K562 (cell line): ENCODE results near the gene HEXIM2. TPM values are rescaled to one million over a fixed set of nuclear protein-coding genes. Genes with fewer than 3 reads are reported as not detected.
A peak's percentile ranks its signal among the peaks of the same experiment; 100 is the strongest.

Experiments
- ARNT ChIP-seq, 2 experiments: fragments of 450-650 bp; IDR thresholded peaks; 2 replicates each; pipeline ENCODE4 v1.6.1; 2016; ENCODE audit warnings: mild to moderate bottlenecking in 1 of 2
- BRD4 ChIP-seq: fragments of 200-600 bp; sonication (generic); IDR thresholded peaks from 2 replicates; pipeline ENCODE4 v1.6.1; 2017; ENCODE audit warnings: inconsistent platforms
- CBFA2T3 ChIP-seq: fragments of 450-650 bp; IDR thresholded peaks from 2 replicates; pipeline ENCODE4 v1.6.1; 2017
- COPS2 ChIP-seq: fragments of 450-650 bp; conservative IDR thresholded peaks from 2 replicates; pipeline ENCODE4 v1.6.1; 2016; ENCODE audit warnings: mild to moderate bottlenecking, moderate library complexity
- EP400 ChIP-seq: fragments of 450-650 bp; IDR thresholded peaks from 2 replicates; pipeline ENCODE4 v1.6.1; 2017; ENCODE audit warnings: antibody characterized with exemption, mild to moderate bottlenecking, moderate library complexity
- GABPB1 ChIP-seq: sonication (generic); formaldehyde crosslinking; IDR thresholded peaks from 2 replicates; pipeline ENCODE4 v1.8.0; 2022; ENCODE audit warnings: mild to moderate bottlenecking, missing genetic modification reagents
- MCM5 ChIP-seq: fragments of 450-650 bp; IDR thresholded peaks from 2 replicates; pipeline ENCODE4 v1.6.1; 2016; ENCODE audit warnings: low read depth
- MLLT1 ChIP-seq, 2 experiments: fragments of 450-650 bp; IDR thresholded peaks; 2 replicates each; pipeline ENCODE4 v1.6.1; 2016
- MYNN ChIP-seq, 2 experiments: sonication (generic); formaldehyde crosslinking in 1 of 2; IDR thresholded peaks; 2 replicates each; pipeline versions ENCODE4 v1.5.0 to v1.6.1; 2016 to 2020; ENCODE audit warnings: antibody characterized with exemption in 1 of 2, missing genetic modification reagents in 1 of 2
- RBFOX2 ChIP-seq: fragments of 200-400 bp; formaldehyde crosslinking; IDR thresholded peaks from 2 replicates; pipeline ENCODE4 v1.6.1; 2017; ENCODE audit warnings: low read depth, mild to moderate bottlenecking, low read length, moderate library complexity
- SMAD2 ChIP-seq: fragments of 150-350 bp; IDR thresholded peaks from 2 replicates; pipeline ENCODE4 v1.6.1; 2014; ENCODE audit warnings: low read depth, mild to moderate bottlenecking, low read length
- TBP ChIP-seq: optimal IDR thresholded peaks from 2 replicates; pipeline ENCODE3; 2011; ENCODE audit warnings: low read depth, low read length, improper control_type of control experiment
- TEAD2 ChIP-seq: fragments of 450-650 bp; IDR thresholded peaks from 2 replicates; pipeline ENCODE4 v1.6.1; 2016; ENCODE audit warnings: missing genetic modification characterization, control low read depth, missing compliant biosample characterization
- THRAP3 ChIP-seq: fragments of 450-650 bp; IDR thresholded peaks from 2 replicates; pipeline ENCODE4 v1.6.1; 2016; ENCODE audit warnings: mild to moderate bottlenecking, inconsistent platforms, borderline replicate concordance
- ZBTB33 ChIP-seq: sonication (generic); formaldehyde crosslinking; IDR thresholded peaks from 2 replicates; pipeline ENCODE4 v1.8.1; 2023; ENCODE audit warnings: mild to moderate bottlenecking, missing genetic modification reagents
- ZC3H4 ChIP-seq: sonication (generic); formaldehyde crosslinking; IDR thresholded peaks from 2 replicates; pipeline ENCODE4 v1.9.0; 2021; ENCODE audit warnings: missing genetic modification reagents, borderline replicate concordance
- ZFX ChIP-seq: sonication (generic); formaldehyde crosslinking; IDR thresholded peaks from 2 replicates; pipeline ENCODE4 v1.8.0; 2022; ENCODE audit warnings: mild to moderate bottlenecking, missing genetic modification reagents, moderate library complexity
- ZNF124 ChIP-seq: sonication (generic); formaldehyde crosslinking; IDR thresholded peaks from 2 replicates; pipeline ENCODE4 v1.8.1; 2022; ENCODE audit warnings: missing genetic modification reagents
- ZNF174 ChIP-seq: fragments of 250-450 bp; sonication (Bioruptor Pico); IDR thresholded peaks from 2 replicates; pipeline ENCODE4 v1.4.0; 2020; ENCODE audit warnings: mild to moderate bottlenecking
- ZNF695 ChIP-seq: fragments of 450-650 bp; formaldehyde crosslinking; IDR thresholded peaks from 2 replicates; pipeline ENCODE4 v1.4.0; 2020; ENCODE audit warnings: mild to moderate bottlenecking, moderate library complexity
- polyA plus RNA-seq, 8 experiments: library from polyadenylated mRNA; depleted of rRNA in 4 of 8; stranded (reverse) in 5 of 8; unstranded in 3 of 8; fragments of >200 nt; fragmentation: Nextera tagmentation in 2 of 8; fragmentation: Illumina TruSeq in 1 of 8; extraction: Ambion mirVana in 2 of 8; extraction: Trizol in 1 of 8; gene quantifications; 2 replicates each; pipeline versions ENCODE4 v1.2.1 to v1.2.3, GENCODE V29; 2011 to 2014; ENCODE audit warnings: inconsistent platforms in 1 of 8, missing spikeins in 1 of 8
- total RNA-seq, 7 experiments: library from RNA; depleted of rRNA in 6 of 7; stranded (reverse); fragments of >200 nt in 6 of 7; fragmentation: Illumina TruSeq in 2 of 7; extraction: Trizol in 2 of 7; gene quantifications; 2 replicates each; pipeline versions ENCODE4 v1.2.1 to v1.2.3, GENCODE V29; 2011 to 2021; ENCODE audit warnings: low replicate concordance in 1 of 7
- TF ChIP-seq, protein P1 (sequence below): fragments of 200-400 bp; formaldehyde crosslinking; IDR thresholded peaks from 2 replicates; pipeline ENCODE4 v1.6.1; 2017; ENCODE audit warnings: mild to moderate bottlenecking, low read depth, low read length, moderate library complexity
- TF ChIP-seq, protein P2 (sequence below): fragments of 450-650 bp; IDR thresholded peaks from 2 replicates; pipeline ENCODE4 v1.6.1; 2017; ENCODE audit warnings: antibody characterized with exemption

Gene HEXIM2
- total and polyA plus RNA-seq, 9 of the 15 experiments (the other 6 are each of a cell fraction or from before 2014, with no cell fraction given), result 0.69 to 3.4 (median 1.1) TPM; not detected in 2

DNA sequence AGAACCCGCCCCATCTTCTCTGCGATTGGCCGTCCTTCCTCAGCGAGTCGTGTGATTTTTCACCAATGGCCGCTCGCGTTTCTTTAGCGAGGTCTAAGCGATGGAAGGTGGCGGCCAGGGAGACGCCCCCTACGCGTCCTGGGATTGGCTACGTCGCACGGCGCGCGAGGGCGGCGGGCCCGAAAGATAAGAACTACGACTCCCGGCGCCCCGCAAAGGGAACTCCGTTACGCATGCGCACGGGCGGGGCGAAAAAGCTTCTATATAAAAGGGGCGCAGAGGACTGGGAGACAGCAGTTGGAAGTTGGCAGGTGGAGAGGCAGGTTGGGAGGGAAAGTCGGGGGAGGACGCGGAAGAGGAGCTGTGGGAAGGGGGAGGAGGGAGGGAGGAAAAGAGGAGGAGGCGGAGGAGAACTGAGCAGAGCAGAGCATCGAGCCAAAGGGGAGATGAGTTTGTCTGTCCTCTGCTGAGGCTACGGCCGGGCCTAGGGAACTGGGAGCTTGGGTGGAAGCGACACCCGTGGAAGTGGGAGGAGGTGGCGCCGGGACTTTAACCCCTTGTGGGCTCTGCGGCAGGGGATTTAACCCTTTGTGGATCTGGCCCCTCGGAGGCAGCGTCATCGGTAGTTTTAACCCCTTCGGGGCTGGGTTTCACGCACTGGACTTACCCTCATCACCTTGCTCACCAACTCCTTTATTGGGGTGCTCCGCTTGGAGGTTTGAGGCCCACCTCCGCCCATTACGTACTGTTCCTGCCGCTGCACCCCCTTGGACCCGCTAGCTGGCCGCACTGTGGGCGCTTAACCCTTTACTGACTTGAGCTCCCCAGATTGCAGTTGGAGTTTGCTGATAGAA lies 13.3 kb upstream of the HEXIM2 start, which contains the start of gene HEXIM1 (continued):
- TF ChIP-seq THRAP3 (peak; percentile 87; the same call in 1 of the 2 replicates), TEAD2 (tag) (no peak), ZNF124 (CRISPR knock-in tag) (no peak), SMAD2 (no peak), EP400 (no peak; the same call in 1 of the 2 replicates), ZFX (CRISPR knock-in tag) (peak; percentile 37; the same call in 1 of the 2 replicates), TBP (no peak), ZBTB33 (no peak), MCM5 (no peak), ZNF695 (CRISPR knock-in tag) (no peak; the same call in 1 of the 2 replicates), MLLT1 (IDR thresholded peaks at IDR 0.05) (peak; percentile 98 to 99), ZC3H4 (CRISPR knock-in tag) (peak; percentile 78; the same call in 1 of the 2 replicates), MYNN (IDR thresholded peaks at IDR 0.05) (peak; percentile 59), MYNN (CRISPR knock-in tag; IDR thresholded peaks at IDR 0.05) (no peak), CBFA2T3 (peak; percentile 48), COPS2 (no peak), ZNF174 (no peak), ARNT (IDR thresholded peaks at IDR 0.05) (peak; percentile 51 to 82; a peak in 3 of 4 replicates), GABPB1 (CRISPR knock-in tag) (no peak; the same call in 1 of the 2 replicates), BRD4 (no peak; the same call in 1 of the 2 replicates), RBFOX2 (peak; percentile 99)
- TF ChIP-seq, protein P1, sequence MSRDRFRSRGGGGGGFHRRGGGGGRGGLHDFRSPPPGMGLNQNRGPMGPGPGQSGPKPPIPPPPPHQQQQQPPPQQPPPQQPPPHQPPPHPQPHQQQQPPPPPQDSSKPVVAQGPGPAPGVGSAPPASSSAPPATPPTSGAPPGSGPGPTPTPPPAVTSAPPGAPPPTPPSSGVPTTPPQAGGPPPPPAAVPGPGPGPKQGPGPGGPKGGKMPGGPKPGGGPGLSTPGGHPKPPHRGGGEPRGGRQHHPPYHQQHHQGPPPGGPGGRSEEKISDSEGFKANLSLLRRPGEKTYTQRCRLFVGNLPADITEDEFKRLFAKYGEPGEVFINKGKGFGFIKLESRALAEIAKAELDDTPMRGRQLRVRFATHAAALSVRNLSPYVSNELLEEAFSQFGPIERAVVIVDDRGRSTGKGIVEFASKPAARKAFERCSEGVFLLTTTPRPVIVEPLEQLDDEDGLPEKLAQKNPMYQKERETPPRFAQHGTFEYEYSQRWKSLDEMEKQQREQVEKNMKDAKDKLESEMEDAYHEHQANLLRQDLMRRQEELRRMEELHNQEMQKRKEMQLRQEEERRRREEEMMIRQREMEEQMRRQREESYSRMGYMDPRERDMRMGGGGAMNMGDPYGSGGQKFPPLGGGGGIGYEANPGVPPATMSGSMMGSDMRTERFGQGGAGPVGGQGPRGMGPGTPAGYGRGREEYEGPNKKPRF, result no peak
- TF ChIP-seq, protein P2, sequence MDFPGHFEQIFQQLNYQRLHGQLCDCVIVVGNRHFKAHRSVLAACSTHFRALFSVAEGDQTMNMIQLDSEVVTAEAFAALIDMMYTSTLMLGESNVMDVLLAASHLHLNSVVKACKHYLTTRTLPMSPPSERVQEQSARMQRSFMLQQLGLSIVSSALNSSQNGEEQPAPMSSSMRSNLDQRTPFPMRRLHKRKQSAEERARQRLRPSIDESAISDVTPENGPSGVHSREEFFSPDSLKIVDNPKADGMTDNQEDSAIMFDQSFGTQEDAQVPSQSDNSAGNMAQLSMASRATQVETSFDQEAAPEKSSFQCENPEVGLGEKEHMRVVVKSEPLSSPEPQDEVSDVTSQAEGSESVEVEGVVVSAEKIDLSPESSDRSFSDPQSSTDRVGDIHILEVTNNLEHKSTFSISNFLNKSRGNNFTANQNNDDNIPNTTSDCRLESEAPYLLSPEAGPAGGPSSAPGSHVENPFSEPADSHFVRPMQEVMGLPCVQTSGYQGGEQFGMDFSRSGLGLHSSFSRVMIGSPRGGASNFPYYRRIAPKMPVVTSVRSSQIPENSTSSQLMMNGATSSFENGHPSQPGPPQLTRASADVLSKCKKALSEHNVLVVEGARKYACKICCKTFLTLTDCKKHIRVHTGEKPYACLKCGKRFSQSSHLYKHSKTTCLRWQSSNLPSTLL, result no peak
